ENCODE data around the gene ZNF227. TPM values are rescaled to one million over a fixed set of nuclear protein-coding genes. Genes with fewer than 3 reads are reported as not detected.

Gene ZNF227
- total RNA-seq, 2 experiments from 2014 or later = 16.2 to 17.2 TPM

- Mint-ChIP-seq H3K27me3 (no peaks in the 10 kb centered on the region), H3K9me3 (peaks cover 35% of the 10 kb centered on the region), H3K4me3 (no peak overlapping the region), H3K4me1 (ENCODE audit: low read depth) (no peaks in the 10 kb centered on the region), H3K27ac (no peak overlapping the region), H3K36me3 (ENCODE audit: low read depth) (peaks cover 86% of the 10 kb centered on the region)
- H3K27ac ChIP-seq (ENCODE audit: low read depth in 1 of 2, low read length in 2 of 2) = no peak overlapping the region
- DNase-seq (no peak), ATAC-seq (ENCODE audit: poor library complexity) (no peak)
- no peaks in the 10 kb centered on the region for H3K27me3 ChIP-seq (ENCODE audit: control insufficient read depth in 1 of 2, insufficient read depth in 2 of 2, low read length in 2 of 2)
- H3K9me3 ChIP-seq (ENCODE audit: control insufficient read depth in 1 of 2, insufficient read depth in 1 of 2, low read length in 2 of 2) = peaks cover 36 to 93% of the 10 kb centered on the region in 2 experiments
- H3K36me3 ChIP-seq (ENCODE audit: insufficient read depth, low read length) = peaks cover 8% of the 10 kb centered on the region
- CTCF ChIA-PET = no interaction called here
- POLR2A ChIA-PET = no interaction called here
- intact Hi-C loops (cut with DNase I, micrococcal nuclease) = no loop called here
- no peak for TF ChIP-seq CTCF (IDR thresholded peaks at IDR 0.05)
- H3K4me1 ChIP-seq (ENCODE audit: insufficient read depth, low read length) = no peaks in the 10 kb centered on the region
- H3K4me3 ChIP-seq (ENCODE audit: low read length) = no peak overlapping the region
Observed at GRCh38 chr19:44282846-44283245, 70.5 kb downstream of the ZNF227 start.

- Mint-ChIP-seq H3K27ac (no peak overlapping the region), H3K36me3 (ENCODE audit: low read depth) (peaks cover 87% of the 10 kb centered on the region), H3K4me1 (ENCODE audit: low read depth) (no peaks in the 10 kb centered on the region), H3K4me3 (no peak overlapping the region), H3K9me3 (peaks cover 29% of the 10 kb centered on the region), H3K27me3 (no peaks in the 10 kb centered on the region)
- DNase-seq (no peak), ATAC-seq (ENCODE audit: poor library complexity) (no peak)
- H3K4me1 ChIP-seq (ENCODE audit: insufficient read depth, low read length) = no peaks in the 10 kb centered on the region
- no peaks in the 10 kb centered on the region for H3K27me3 ChIP-seq (ENCODE audit: control insufficient read depth in 1 of 2, insufficient read depth in 2 of 2, low read length in 2 of 2)
- intact Hi-C loops (cut with DNase I, micrococcal nuclease) = no loop called here
- CTCF ChIA-PET = no interaction called here
- POLR2A ChIA-PET = no interaction called here
- peaks cover 29% of the 10 kb centered on the region for H3K36me3 ChIP-seq (ENCODE audit: insufficient read depth, low read length)
- H3K9me3 ChIP-seq (ENCODE audit: control insufficient read depth in 1 of 2, insufficient read depth in 1 of 2, low read length in 2 of 2) = peaks cover 28 to 98% of the 10 kb centered on the region in 2 experiments
- H3K27ac ChIP-seq (ENCODE audit: low read depth in 1 of 2, low read length in 2 of 2) = no peak overlapping the region
- no peak overlapping the region for H3K4me3 ChIP-seq (ENCODE audit: low read length)
- TF ChIP-seq CTCF (IDR thresholded peaks at IDR 0.05) = no peak
Observed at GRCh38 chr19:44284968-44285367, 72.6 kb downstream of the ZNF227 start.

Other genes starting within 250 kb of the ZNF227 start
- gene ZNF155, start 228.3 kb upstream of the ZNF227 start, total RNA-seq = 1 to 10 TPM; 3.5 to 4.0 TPM
- 1 to 10 TPM; 2.2 to 2.8 TPM for gene ZNF230, start 209.6 kb upstream of the ZNF227 start, total RNA-seq
- 1 to 10 TPM; 4.5 to 5.8 TPM for gene ZNF222, start 187.2 kb upstream of the ZNF227 start, total RNA-seq
- gene ZNF223, start 160.5 kb upstream of the ZNF227 start, total RNA-seq = 1 to 10 TPM in 1 of 2 experiments, under 1 TPM in 1; 0.67 to 1.1 TPM
- 1 to 10 TPM in 1 of 2 experiments, under 1 TPM in 1; 0.92 to 1.2 TPM for gene ZNF284, start 140.4 kb upstream of the ZNF227 start, total RNA-seq
- gene ZNF224, start 118.2 kb upstream of the ZNF227 start, total RNA-seq = 10 to 100 TPM; 21.3 to 23.9 TPM
- under 1 TPM; 0.71 to 0.73 TPM for gene ZNF225, start 99.1 kb upstream of the ZNF227 start, total RNA-seq
- gene ZNF234, start 71.0 kb upstream of the ZNF227 start, total RNA-seq = 1 to 10 TPM; 1.4 to 1.6 TPM
- 1 to 10 TPM; 7.9 to 9.1 TPM for gene ZNF226, start 47.4 kb upstream of the ZNF227 start, total RNA-seq
- under 1 TPM in 1 of 2 experiments, not detected in 1; 0.47 TPM for gene ZNF233, start 47.4 kb downstream of the ZNF227 start, total RNA-seq
- gene ZNF235, start 92.5 kb downstream of the ZNF227 start, total RNA-seq = 1 to 10 TPM; 2.4 TPM
- gene ZNF112, start 144.1 kb downstream of the ZNF227 start, total RNA-seq = under 1 TPM in 1 of 2 experiments, not detected in 1; 0.08 TPM
- gene ZNF285, start 189.1 kb downstream of the ZNF227 start, total RNA-seq = under 1 TPM; 0.16 to 0.22 TPM
- gene ZNF229, start 235.9 kb downstream of the ZNF227 start, total RNA-seq = under 1 TPM; 0.08 to 0.19 TPM